Gastroesophageal sphincter (tissue), 3 donors: ENCODE data around the gene TRIOBP.

Experiments
- CTCF ChIP-seq, 4 experiments: fragments of 200-600 bp in 2 of 4; fragments of 450-650 bp in 2 of 4; sonication (generic) in 1 of 4; IDR thresholded peaks; one replicate each; pipeline ENCODE4 v1.5.1; 2017 to 2019; ENCODE audit warnings: antibody characterized with exemption in 4 of 4, mild to moderate bottlenecking in 2 of 4, moderate library complexity in 2 of 4
- EP300 ChIP-seq: sonication (generic); formaldehyde crosslinking; IDR thresholded peaks from one replicate; pipeline ENCODE4 v1.6.1; 2017; ENCODE audit warnings: antibody characterized with exemption, mild to moderate bottlenecking
- POLR2A ChIP-seq, 2 donors: fragments of 450-650 bp; IDR thresholded peaks; one replicate each; pipeline ENCODE4 v1.6.1; 2017; ENCODE audit warnings: antibody characterized with exemption in 2 of 2, mild to moderate bottlenecking in 2 of 2, moderate library complexity in 1 of 2
- POLR2AphosphoS5 ChIP-seq: sonication (generic); formaldehyde crosslinking; IDR thresholded peaks from one replicate; pipeline ENCODE4 v1.6.1; 2017; ENCODE audit warnings: antibody characterized with exemption

- TF ChIP-seq EP300: no peak
- no peak for TF ChIP-seq POLR2A (IDR thresholded peaks at IDR 0.05)
- TF ChIP-seq CTCF (IDR thresholded peaks at IDR 0.05): no peak
- TF ChIP-seq POLR2AphosphoS5: no peak
Measured at GRCh38 chr22:37703906-37704305, 7.1 kb downstream of the TRIOBP start.
